ENCODE data around the gene GPR35. TPM values are rescaled to one million over a fixed set of nuclear protein-coding genes. Genes with fewer than 3 reads are reported as not detected.

GPR35 gene
- total RNA-seq, 1 experiment from 2014 or later, result 2.4 TPM

GRCh38 chr2:240670402-240670801 is 45.1 kb downstream of the GPR35 start:
- H4K20me1 ChIP-seq (ENCODE audit: low read length), result no peaks in the 10 kb centered on the region
- no peak for TF ChIP-seq EZH2phosphoT487 (IDR thresholded peaks at IDR 0.05; ENCODE audit: borderline replicate concordance, low read length)
- TF ChIP-seq EZH2 (IDR thresholded peaks at IDR 0.05; ENCODE audit: low read length, unreplicated experiment), result no peak
- TF ChIP-seq, protein P1, sequence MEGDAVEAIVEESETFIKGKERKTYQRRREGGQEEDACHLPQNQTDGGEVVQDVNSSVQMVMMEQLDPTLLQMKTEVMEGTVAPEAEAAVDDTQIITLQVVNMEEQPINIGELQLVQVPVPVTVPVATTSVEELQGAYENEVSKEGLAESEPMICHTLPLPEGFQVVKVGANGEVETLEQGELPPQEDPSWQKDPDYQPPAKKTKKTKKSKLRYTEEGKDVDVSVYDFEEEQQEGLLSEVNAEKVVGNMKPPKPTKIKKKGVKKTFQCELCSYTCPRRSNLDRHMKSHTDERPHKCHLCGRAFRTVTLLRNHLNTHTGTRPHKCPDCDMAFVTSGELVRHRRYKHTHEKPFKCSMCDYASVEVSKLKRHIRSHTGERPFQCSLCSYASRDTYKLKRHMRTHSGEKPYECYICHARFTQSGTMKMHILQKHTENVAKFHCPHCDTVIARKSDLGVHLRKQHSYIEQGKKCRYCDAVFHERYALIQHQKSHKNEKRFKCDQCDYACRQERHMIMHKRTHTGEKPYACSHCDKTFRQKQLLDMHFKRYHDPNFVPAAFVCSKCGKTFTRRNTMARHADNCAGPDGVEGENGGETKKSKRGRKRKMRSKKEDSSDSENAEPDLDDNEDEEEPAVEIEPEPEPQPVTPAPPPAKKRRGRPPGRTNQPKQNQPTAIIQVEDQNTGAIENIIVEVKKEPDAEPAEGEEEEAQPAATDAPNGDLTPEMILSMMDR (conservative IDR thresholded peaks at IDR 0.05; ENCODE audit: low read depth, low read length), result no peak
- no peaks in the 10 kb centered on the region for H3K79me2 ChIP-seq (ENCODE audit: low read length)
- H3K27me3 ChIP-seq (ENCODE audit: low read length), result peaks cover 62% of the 10 kb centered on the region
- POLR2A ChIA-PET (ENCODE audit: unreplicated experiment), result no interaction called here
- no peak for ATAC-seq
- CTCF ChIA-PET, result no interaction called here
- H3K4me1 ChIP-seq (ENCODE audit: insufficient read depth, low read length), result no peaks in the 10 kb centered on the region
- H3K9me2 ChIP-seq (replicated peaks; ENCODE audit: low read length), result no peaks in the 10 kb centered on the region
- no peak overlapping the region for H3K27ac ChIP-seq (ENCODE audit: low read length)
- no peak overlapping the region for H3K9ac ChIP-seq (ENCODE audit: low read length)
- no peak overlapping the region for H2AFZ ChIP-seq (ENCODE audit: low read length)
- BruUV-seq (replicated peaks), result no TSS peak
- no peak overlapping the region for H3K4me3 ChIP-seq (ENCODE audit: low read length)
- no peak overlapping the region for H3K4me2 ChIP-seq (ENCODE audit: low read length)
- H3F3A ChIP-seq (ENCODE audit: low read length, unreplicated experiment), result no peaks in the 10 kb centered on the region
- H3K9me3 ChIP-seq (ENCODE audit: low read length), result no peaks in the 10 kb centered on the region
- intact Hi-C loops (cut with micrococcal nuclease), result no loop called here
- DNase-seq, result no peak
- H3K36me3 ChIP-seq (ENCODE audit: low read depth, low read length), result no peaks in the 10 kb centered on the region

DNA sequence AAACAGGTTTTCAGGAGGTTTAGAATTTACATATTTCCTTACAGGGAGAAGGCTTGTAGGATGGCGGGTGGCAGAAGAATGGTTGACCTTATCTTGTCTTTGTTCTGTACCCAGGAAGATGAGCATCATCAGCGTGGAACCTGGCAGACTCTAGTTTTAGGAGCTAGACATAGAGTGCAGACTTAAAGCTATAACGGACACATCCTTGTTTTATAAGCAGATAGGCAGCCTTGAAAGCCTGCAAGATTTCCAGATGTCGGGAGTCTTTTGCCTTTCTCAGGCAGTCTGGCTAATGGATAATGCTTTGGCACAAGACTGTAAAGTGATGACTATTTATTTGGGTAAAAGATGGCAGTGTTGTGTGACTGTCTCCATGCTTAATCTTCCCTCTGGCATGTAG is 45.7 kb downstream of the GPR35 start:
- Histone ChIP-seq H3K9me2 (replicated peaks; ENCODE audit: low read length) (no peaks in the 10 kb centered on the region), H3K4me2 (ENCODE audit: low read length) (no peak overlapping the region), H4K20me1 (ENCODE audit: low read length) (no peaks in the 10 kb centered on the region), H3K79me2 (ENCODE audit: low read length) (no peaks in the 10 kb centered on the region), H3K36me3 (ENCODE audit: low read depth, low read length) (no peaks in the 10 kb centered on the region), H3K4me1 (ENCODE audit: insufficient read depth, low read length) (no peaks in the 10 kb centered on the region), H3K9ac (ENCODE audit: low read length) (no peak overlapping the region), H3F3A (ENCODE audit: low read length, unreplicated experiment) (no peaks in the 10 kb centered on the region), H3K4me3 (ENCODE audit: low read length) (no peak overlapping the region), H3K27ac (ENCODE audit: low read length) (no peak overlapping the region), H3K9me3 (ENCODE audit: low read length) (no peaks in the 10 kb centered on the region), H3K27me3 (ENCODE audit: low read length) (peaks cover 57% of the 10 kb centered on the region), H2AFZ (ENCODE audit: low read length) (no peak overlapping the region)
- DNase-seq (no peak), ATAC-seq (no peak)
- intact Hi-C loops (cut with micrococcal nuclease), result no loop called here
- BruUV-seq (replicated peaks), result no TSS peak
- CTCF ChIA-PET, result no interaction called here
- POLR2A ChIA-PET (ENCODE audit: unreplicated experiment), result no interaction called here
- no peak for TF ChIP-seq EZH2phosphoT487 (IDR thresholded peaks at IDR 0.05; ENCODE audit: borderline replicate concordance, low read length)
- TF ChIP-seq, protein P1 (conservative IDR thresholded peaks at IDR 0.05; ENCODE audit: low read depth, low read length), result no peak
- TF ChIP-seq EZH2 (IDR thresholded peaks at IDR 0.05; ENCODE audit: low read length, unreplicated experiment), result no peak

GRCh38 chr2:240672076-240672700 is 46.9 kb downstream of the GPR35 start:
- ChIA-PET CTCF (interaction anchor here (0.6 kb wide), 1 partner anchor 133 kb away, joined by 3 read pairs; no protein-coding TSS in a partner anchor), POLR2A (ENCODE audit: unreplicated experiment) (no interaction called here)
- no peak overlapping the region for H3K9ac ChIP-seq (ENCODE audit: low read length)
- H3F3A ChIP-seq (ENCODE audit: low read length, unreplicated experiment), result no peaks in the 10 kb centered on the region
- BruUV-seq (replicated peaks), result no TSS peak
- ATAC-seq (no peak), DNase-seq (no peak)
- H2AFZ ChIP-seq (ENCODE audit: low read length), result no peak overlapping the region
- no peaks in the 10 kb centered on the region for H3K9me3 ChIP-seq (ENCODE audit: low read length)
- TF ChIP-seq, protein P1 (conservative IDR thresholded peaks at IDR 0.05; ENCODE audit: low read depth, low read length), result no peak
- no peak for TF ChIP-seq EZH2 (IDR thresholded peaks at IDR 0.05; ENCODE audit: low read length, unreplicated experiment)
- TF ChIP-seq EZH2phosphoT487 (IDR thresholded peaks at IDR 0.05; ENCODE audit: borderline replicate concordance, low read length), result no peak
- H4K20me1 ChIP-seq (ENCODE audit: low read length), result no peaks in the 10 kb centered on the region
- H3K36me3 ChIP-seq (ENCODE audit: low read depth, low read length), result no peaks in the 10 kb centered on the region
- H3K9me2 ChIP-seq (replicated peaks; ENCODE audit: low read length), result no peaks in the 10 kb centered on the region
- intact Hi-C loops (cut with micrococcal nuclease), result no loop called here
- peaks cover 44% of the 10 kb centered on the region for H3K27me3 ChIP-seq (ENCODE audit: low read length)
- no peaks in the 10 kb centered on the region for H3K79me2 ChIP-seq (ENCODE audit: low read length)
- no peaks in the 10 kb centered on the region for H3K4me1 ChIP-seq (ENCODE audit: insufficient read depth, low read length)
- H3K4me3 ChIP-seq (ENCODE audit: low read length), result no peak overlapping the region
- H3K27ac ChIP-seq (ENCODE audit: low read length), result no peak overlapping the region
- no peak overlapping the region for H3K4me2 ChIP-seq (ENCODE audit: low read length)

Data from PC-3 (cell line).